GM23338 (cell line): ENCODE measurements around the gene OR8A1. TPM values are rescaled to one million over a fixed set of nuclear protein-coding genes. Genes with fewer than 3 reads are reported as not detected.
A peak's percentile ranks its signal among the peaks of the same experiment; 100 is the strongest.

ENCODE experiments used
- ATAC-seq: fragments of 200-7000 bp; cut with Tn5 transposase; 3 replicates; pipeline ENCODE4 v1.9.1; 2020
- DNase-seq: peaks from one replicate; pipeline ENCODE4 v3.0.0-alpha.2; 2015; ENCODE audit warnings: low spot score
- H2AFZ ChIP-seq: fragments of 200-600 bp; sonication (generic); 2 replicates; pipeline ENCODE4 v1.8.0; 2016; ENCODE audit warnings: antibody characterized with exemption, mild to moderate bottlenecking, moderate library complexity
- H3F3A ChIP-seq: fragments of 200-600 bp; sonication (generic); replicated peaks from 2 replicates; pipeline ENCODE4 v1.8.0; 2017; ENCODE audit warnings: antibody characterized with exemption, mixed run types, low read depth
- H3K27ac ChIP-seq: fragments of 200-600 bp; sonication (generic); 2 replicates; pipeline ENCODE4 v1.6.1; 2016; ENCODE audit warnings: low read depth
- H3K27me3 ChIP-seq: fragments of 200-600 bp; sonication (generic); 2 replicates; pipeline ENCODE4 v1.8.0; 2016; ENCODE audit warnings: mild to moderate bottlenecking, mixed run types, moderate library complexity; ENCODE audit not compliant: insufficient read depth
- H3K36me3 ChIP-seq: fragments of 200-600 bp; sonication (generic); 2 replicates; pipeline ENCODE4 v1.8.0; 2016; ENCODE audit warnings: mild to moderate bottlenecking; ENCODE audit not compliant: insufficient read depth
- H3K4me1 ChIP-seq: fragments of 200-600 bp; sonication (generic); 2 replicates; pipeline ENCODE4 v1.8.0; 2016; ENCODE audit warnings: mild to moderate bottlenecking, moderate library complexity; ENCODE audit not compliant: insufficient read depth
- H3K4me2 ChIP-seq: fragments of 200-600 bp; sonication (generic); 2 replicates; pipeline ENCODE4 v1.7.1; 2017; ENCODE audit warnings: mixed run types
- H3K4me3 ChIP-seq: fragments of 200-600 bp; sonication (generic); 2 replicates; pipeline ENCODE4 v1.6.1; 2016; ENCODE audit warnings: mixed run types
- H3K79me2 ChIP-seq: fragments of 200-600 bp; sonication (generic); replicated peaks from 2 replicates; pipeline ENCODE4 v1.8.0; 2017; ENCODE audit warnings: mild to moderate bottlenecking; ENCODE audit not compliant: insufficient read depth
- H3K9me2 ChIP-seq: fragments of 200-600 bp; sonication (generic); 2 replicates; pipeline ENCODE4 v1.8.0; 2017; ENCODE audit not compliant: insufficient read depth
- H4K20me1 ChIP-seq: fragments of 200-600 bp; sonication (generic); replicated peaks from 2 replicates; pipeline ENCODE4 v1.8.0; 2017; ENCODE audit warnings: mild to moderate bottlenecking; ENCODE audit not compliant: insufficient read depth
- H3K27ac Mint-ChIP-seq: 2 replicates; pipeline ENCODE4 v1.8.0; 2020; ENCODE audit warnings: inconsistent platforms, mild to moderate bottlenecking, moderate library complexity, mixed read lengths
- H3K27me3 Mint-ChIP-seq: 3 replicates; pipeline ENCODE4 v1.8.0; 2022; ENCODE audit warnings: low read depth, mild to moderate bottlenecking, moderate library complexity, mixed read lengths, inconsistent platforms; ENCODE audit not compliant: insufficient read depth, poor library complexity
- H3K36me3 Mint-ChIP-seq: 3 replicates; pipeline ENCODE4 v1.8.0; 2021; ENCODE audit warnings: low read depth, mild to moderate bottlenecking, inconsistent platforms, moderate library complexity, mixed read lengths
- H3K4me1 Mint-ChIP-seq: 3 replicates; pipeline ENCODE4 v1.8.0; 2020; ENCODE audit warnings: mild to moderate bottlenecking, inconsistent platforms, mixed read lengths
- H3K4me3 Mint-ChIP-seq: 3 replicates; pipeline ENCODE4 v1.8.0; 2021; ENCODE audit warnings: moderate library complexity, mild to moderate bottlenecking, inconsistent platforms, mixed read lengths
- H3K9me3 Mint-ChIP-seq: 3 replicates; pipeline ENCODE4 v1.8.0; 2020; ENCODE audit warnings: moderate library complexity, mild to moderate bottlenecking, inconsistent platforms, mixed read lengths
- CREB1 ChIP-seq: fragments of 250-450 bp; sonication (Bioruptor Pico); IDR thresholded peaks from 2 replicates; pipeline ENCODE4 v1.5.0; 2020; ENCODE audit warnings: low read depth, mild to moderate bottlenecking, moderate library complexity
- CTCF ChIP-seq, 2 experiments: fragments of 200-600 bp in 1 of 2; sonication (generic) in 1 of 2; conservative IDR thresholded peaks; 2 replicates each; pipeline versions ENCODE4 v1.5.1 to v1.6.1; 2016 to 2017; ENCODE audit warnings: antibody characterized with exemption in 2 of 2, low read depth in 2 of 2, mild to moderate bottlenecking in 2 of 2, moderate library complexity in 1 of 2
- JUNB ChIP-seq: IDR thresholded peaks from one replicate; pipeline ENCODE4 v1.6.1; 2016; ENCODE audit warnings: antibody characterized with exemption; ENCODE audit not compliant: unreplicated experiment
- REST ChIP-seq: IDR thresholded peaks from one replicate; pipeline ENCODE4 v1.6.1; 2018; ENCODE audit warnings: antibody characterized with exemption; ENCODE audit not compliant: unreplicated experiment
- ZNF462 ChIP-seq: fragments of 250-450 bp; sonication (Bioruptor Pico); IDR thresholded peaks from 2 replicates; pipeline ENCODE4 v1.5.0; 2020; ENCODE audit warnings: mild to moderate bottlenecking, moderate library complexity
- polyA plus RNA-seq: library from polyadenylated mRNA; unstranded; fragments of >200 nt; fragmentation: Nextera tagmentation; extraction: Ambion mirVana; gene quantifications from 2 replicates; pipeline ENCODE4 v1.2.1, GENCODE V29; 2016
- total RNA-seq: library from RNA; depleted of rRNA; stranded (reverse); fragments of >200 nt; shearing (Covaris generic); gene quantifications from 2 replicates; pipeline ENCODE4 v1.2.3, GENCODE V29; 2014

The OR8A1 gene
- total and polyA plus RNA-seq, 2 experiments from 2014 or later, result not detected

GRCh38 chr11:124535552-124536232 is 34.1 kb upstream of the OR8A1 start:
- TF ChIP-seq REST, result no peak
- TF ChIP-seq CREB1 (CRISPR knock-in tag), result 0 out of 2 replicates have a peak, but pooled peaks have one; percentile 31
- TF ChIP-seq CTCF (conservative IDR thresholded peaks at IDR 0.05; ENCODE audit: low read depth in 2 of 2), result no peak
- no peak for DNase-seq
- peaks cover 7% of the 10 kb centered on the region; the same call in 1 of the 2 replicates for H3K9me2 ChIP-seq
- H3K79me2 ChIP-seq, result no peaks in the 10 kb centered on the region
- H3K27me3 ChIP-seq, result no peaks in the 10 kb centered on the region
- H3K9me3 Mint-ChIP-seq, result no peaks in the 10 kb centered on the region
- no peak overlapping the region for H3K4me2 ChIP-seq
- peaks cover 1% of the 10 kb centered on the region for H3K27me3 Mint-ChIP-seq
- no peak overlapping the region for H3K4me3 Mint-ChIP-seq
- no peaks in the 10 kb centered on the region for H3F3A ChIP-seq
- no peaks in the 10 kb centered on the region for H3K36me3 ChIP-seq
- peaks cover 12% of the 10 kb centered on the region for H3K4me1 Mint-ChIP-seq
- H3K4me3 ChIP-seq, result no peak overlapping the region
- H2AFZ ChIP-seq, result peak overlapping the region; percentile 97
- H3K27ac ChIP-seq, result peak overlapping the region; percentile 63; the same call in 1 of the 2 replicates
- no peaks in the 10 kb centered on the region for H4K20me1 ChIP-seq
- H3K36me3 Mint-ChIP-seq, result no peaks in the 10 kb centered on the region
- H3K4me1 ChIP-seq, result 0 out of 2 replicates have a peak, but pooled peaks cover 3% of the 10 kb centered on the region
- ATAC-seq, result no peak
- H3K27ac Mint-ChIP-seq, result peak overlapping the region; percentile 55

- 0 out of 2 replicates have a peak, but pooled peaks cover 3% of the 10 kb centered on the region for H3K4me1 ChIP-seq
- H3F3A ChIP-seq, result no peaks in the 10 kb centered on the region
- peaks cover 12% of the 10 kb centered on the region for H3K4me1 Mint-ChIP-seq
- no peaks in the 10 kb centered on the region for H3K9me3 Mint-ChIP-seq
- no peaks in the 10 kb centered on the region for H3K79me2 ChIP-seq
- H3K4me2 ChIP-seq, result no peak overlapping the region
- ATAC-seq (peak; percentile 100), DNase-seq (peak; percentile 85)
- no peaks in the 10 kb centered on the region for H3K36me3 ChIP-seq
- no peaks in the 10 kb centered on the region for H3K27me3 ChIP-seq
- H3K27me3 Mint-ChIP-seq, result peaks cover 5% of the 10 kb centered on the region
- peaks cover 7% of the 10 kb centered on the region; the same call in 1 of the 2 replicates for H3K9me2 ChIP-seq
- H4K20me1 ChIP-seq, result no peaks in the 10 kb centered on the region
- peak overlapping the region; percentile 97 for H2AFZ ChIP-seq
- no peaks in the 10 kb centered on the region for H3K36me3 Mint-ChIP-seq
- no peak overlapping the region for H3K4me3 Mint-ChIP-seq
- H3K27ac Mint-ChIP-seq, result peak overlapping the region; percentile 57
- H3K27ac ChIP-seq, result peak overlapping the region; percentile 63; the same call in 1 of the 2 replicates
- H3K4me3 ChIP-seq, result no peak overlapping the region
- TF ChIP-seq CTCF (conservative IDR thresholded peaks at IDR 0.05; ENCODE audit: low read depth in 2 of 2) (peak in 1 of 2 experiments; percentile 49; a peak in 2 of 4 replicates), ZNF462 (CRISPR knock-in tag) (peak; percentile 93), CREB1 (CRISPR knock-in tag) (no peak), JUNB (no peak)
Measured at GRCh38 chr11:124536520-124536919, 33.3 kb upstream of the OR8A1 start.
